Activated CD4-positive, CD25-positive, alpha-beta regulatory T cell treated with anti-CD3 and anti-CD28 coated beads, Interleukin-2, amount 50 U/mL, for 24 hours (primary cell): Measurements from ENCODE around the gene CASZ1.

Experiments used
- ATAC-seq, 2 donors: fragments of 150-1000 bp; cut with Tn5 transposase; one replicate each; pipeline ENCODE4 v1.10.0; 2021; ENCODE audit warnings: mild to moderate bottlenecking in 1 of 2, moderate library complexity in 1 of 2

CASZ1 gene

GRCh38 chr1:10650556-10651388 is 145.7 kb downstream of the CASZ1 start:
- ATAC-seq: no peak

GRCh38 chr1:10649517-10650201 is 146.8 kb downstream of the CASZ1 start:
- no peak for ATAC-seq

DNA sequence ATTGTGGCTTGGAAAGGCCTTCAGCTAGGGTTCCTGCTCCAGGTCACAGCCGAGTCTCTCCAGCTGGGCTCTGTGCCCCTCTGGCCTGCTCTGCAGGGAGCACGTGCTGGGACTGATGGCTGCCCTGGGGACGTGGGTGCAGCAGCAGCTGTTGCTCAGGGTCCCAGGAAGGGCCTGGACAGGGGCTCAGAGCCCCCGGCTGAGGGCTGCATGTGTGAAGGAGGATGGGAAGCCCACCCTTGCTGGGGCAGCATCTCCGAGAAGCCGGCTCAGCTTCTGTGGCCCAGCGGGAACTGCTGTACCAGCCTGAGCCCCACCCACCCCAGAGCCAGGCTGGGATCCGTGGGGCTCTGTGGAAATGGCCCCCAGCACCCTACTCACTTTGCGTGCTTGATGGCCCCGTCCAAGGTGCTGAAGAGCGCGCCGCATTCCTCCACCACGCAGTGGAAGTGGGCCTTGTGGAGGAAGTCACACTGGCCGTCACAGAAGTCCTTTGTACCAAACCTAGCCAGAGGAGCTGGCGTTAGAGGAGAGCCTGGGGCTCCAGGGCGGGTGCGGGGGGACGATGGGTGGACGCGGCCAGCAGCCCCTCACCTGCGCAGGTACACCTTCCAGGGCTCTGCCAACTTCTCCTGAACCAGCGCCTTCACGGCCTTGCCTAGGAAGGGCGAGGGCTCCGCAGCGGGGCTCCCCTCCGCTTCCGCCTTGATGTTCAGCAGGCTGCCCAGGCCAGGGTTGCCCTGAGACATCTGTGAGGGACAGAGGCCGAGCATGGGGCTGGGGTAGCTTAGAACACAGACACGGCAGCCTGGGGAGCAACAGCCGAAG is 147.5 kb downstream of the CASZ1 start:
- no peak for ATAC-seq

- ATAC-seq: no peak
Observed at GRCh38 chr1:10647414-10648170, 148.9 kb downstream of the CASZ1 start.

GRCh38 chr1:10646347-10646861 is 150.0 kb downstream of the CASZ1 start:
- ATAC-seq: no peak

DNA sequence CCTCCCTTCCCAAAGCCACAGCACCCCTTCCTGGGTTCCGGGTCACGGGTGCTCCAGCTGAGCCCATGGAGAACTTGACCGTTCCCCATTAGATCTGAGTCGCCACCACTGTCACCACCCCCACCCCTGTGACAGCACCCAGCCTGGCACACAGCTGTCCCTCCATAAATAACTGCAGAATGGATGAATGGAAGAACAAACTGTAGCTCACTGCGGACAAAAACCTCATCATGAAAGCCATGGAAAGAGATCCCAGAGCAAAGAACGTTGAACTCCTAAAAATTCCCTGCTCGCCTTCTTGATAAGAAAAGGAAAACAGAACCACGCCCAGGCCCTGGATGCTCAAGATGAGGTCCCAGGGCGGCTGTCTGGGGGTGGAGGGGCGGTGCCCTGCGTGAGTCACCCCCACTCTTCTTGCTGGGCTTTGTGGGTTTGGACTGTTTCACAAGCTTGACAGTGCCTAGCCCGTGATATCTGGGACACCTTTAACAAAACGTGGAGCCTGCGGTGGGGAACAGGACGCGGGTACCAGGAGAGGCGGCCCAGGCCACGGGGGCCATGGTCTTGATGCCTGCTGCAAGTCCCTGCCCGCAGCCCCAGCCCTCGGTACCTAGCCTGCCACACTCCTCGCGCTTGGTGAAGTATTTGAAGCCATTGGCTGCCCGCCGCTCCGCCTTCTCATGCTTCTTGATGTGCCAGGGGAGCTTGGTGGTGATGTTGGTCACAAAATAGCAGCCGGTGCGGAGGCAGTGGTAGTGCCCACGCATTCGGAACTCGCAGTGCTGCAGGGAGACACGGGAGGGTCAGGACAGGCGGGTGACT is 151.9 kb downstream of the CASZ1 start:
- no peak for ATAC-seq

DNA sequence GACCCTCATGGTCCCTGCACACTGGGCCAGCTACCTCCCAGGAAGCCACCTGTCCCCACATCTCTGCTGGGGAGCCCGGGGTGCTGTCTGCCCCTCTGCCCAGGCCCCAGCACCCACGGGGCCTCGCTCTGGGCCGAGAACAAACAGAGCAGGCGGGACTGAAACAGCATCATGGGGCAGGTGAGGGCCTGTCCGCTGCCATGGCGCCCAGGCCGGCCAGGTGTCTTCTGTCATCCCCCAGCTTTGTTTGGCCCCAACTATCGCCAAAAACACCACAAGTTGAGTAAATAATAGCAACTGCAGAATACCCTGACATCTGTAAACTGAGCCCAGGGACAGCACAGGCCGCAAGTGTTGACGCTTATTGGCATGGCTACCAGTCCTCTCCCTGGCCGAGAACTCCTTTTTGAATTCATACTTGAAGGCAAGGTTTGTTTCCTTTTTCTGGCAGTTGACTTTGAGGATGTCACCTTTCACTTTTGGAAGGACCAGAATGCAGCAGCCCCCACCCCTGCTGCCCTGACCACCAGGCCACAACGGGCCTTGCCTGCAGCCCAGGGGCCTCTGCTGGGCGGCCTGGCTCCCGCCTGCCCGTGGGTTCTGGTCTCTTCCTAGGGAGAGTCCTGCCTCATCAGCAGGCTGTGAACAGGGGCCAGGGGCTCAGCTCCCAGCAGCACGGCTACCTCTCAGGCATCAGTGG is 152.7 kb downstream of the CASZ1 start:
- no peak for ATAC-seq

DNA sequence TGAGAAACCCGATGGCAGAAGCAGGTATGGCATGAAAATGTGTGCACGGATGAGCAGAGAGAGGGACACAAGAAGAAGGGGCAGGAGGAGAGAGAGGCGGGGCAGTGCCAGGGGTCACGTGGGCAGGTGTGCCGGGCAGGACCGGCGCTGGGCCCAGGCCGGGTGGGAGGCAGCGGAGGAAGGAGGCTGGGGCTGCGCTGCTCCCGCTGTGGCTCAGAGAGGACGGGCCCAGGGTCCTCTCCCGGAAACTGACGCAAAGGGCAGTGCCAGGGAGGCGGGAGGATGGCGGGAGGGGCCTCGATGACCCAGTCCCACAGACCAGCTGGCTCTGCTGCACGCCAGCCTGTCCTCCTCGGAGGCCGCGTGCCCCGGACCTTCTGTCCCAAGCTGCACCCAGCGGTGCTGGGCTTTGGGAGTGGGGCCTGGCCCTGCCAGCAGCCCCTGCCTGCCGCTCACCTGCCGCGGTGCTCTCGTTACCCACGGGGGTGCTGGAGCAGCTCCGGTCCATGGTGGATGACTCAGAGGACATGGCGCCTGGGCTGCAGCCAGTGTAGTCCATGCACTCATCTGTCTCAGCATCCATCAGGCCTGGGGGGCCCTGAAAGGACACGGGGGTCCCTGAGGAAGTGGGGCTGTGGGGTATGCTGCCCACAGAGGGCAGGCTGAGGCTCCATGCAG is 153.9 kb downstream of the CASZ1 start:
- no peak for ATAC-seq

DNA sequence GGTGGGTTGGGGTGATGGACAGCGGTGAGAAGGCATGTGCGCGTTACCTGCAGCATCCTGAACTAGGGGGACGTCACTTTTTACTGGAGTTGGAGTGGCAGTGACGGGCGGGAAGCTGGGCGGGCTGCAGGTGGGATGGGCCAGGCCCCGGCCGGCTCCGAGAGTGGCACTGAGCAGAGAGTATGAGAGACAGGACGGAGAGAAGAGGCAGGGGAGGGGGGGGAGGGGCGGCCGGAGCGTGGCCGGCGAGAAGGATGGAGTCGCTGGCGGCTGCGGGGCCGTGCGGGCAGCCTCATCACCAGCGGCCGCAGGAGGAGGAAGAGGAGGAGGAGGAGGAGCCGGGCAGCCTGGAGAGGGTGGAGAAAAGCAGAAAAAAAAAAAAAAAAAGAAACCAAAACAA is 154.5 kb downstream of the CASZ1 start:
- no peak for ATAC-seq

DNA sequence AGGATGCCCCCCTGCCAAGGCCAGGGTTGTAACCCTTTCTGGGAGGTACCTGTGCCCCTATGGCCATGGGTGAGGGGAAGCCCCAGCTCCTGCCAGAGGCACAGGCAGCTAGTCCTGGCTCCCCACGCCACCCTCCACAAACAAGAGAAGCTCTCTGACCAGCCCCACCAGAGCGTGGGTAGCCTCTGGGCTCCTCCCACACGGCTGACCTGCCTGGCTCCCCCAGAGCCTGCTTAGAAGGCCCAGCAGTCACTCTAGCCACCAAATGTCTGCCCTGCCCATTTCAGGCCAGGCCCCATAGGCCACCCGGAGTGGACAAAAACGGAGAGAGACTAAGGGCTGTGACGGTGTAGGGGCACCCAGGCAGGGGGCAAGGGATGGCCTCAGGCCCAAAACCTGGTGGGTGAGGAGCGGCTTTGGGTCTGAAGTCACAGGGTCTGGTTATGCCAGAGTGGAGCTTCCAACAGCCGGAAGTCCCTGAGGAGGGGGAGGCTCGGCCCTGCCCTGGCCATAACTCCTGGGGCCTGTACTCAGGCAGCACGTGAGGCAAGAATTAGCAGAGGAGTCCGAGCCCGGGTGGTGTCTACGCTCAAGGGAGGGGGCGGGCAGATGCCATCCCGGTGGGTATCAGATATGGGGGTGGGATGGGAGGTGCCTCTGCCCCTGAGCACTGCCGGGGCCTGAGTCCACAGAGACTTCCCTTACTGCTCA is 155.4 kb downstream of the CASZ1 start:
- no peak for ATAC-seq

- no peak for ATAC-seq
Observed at GRCh38 chr1:10639775-10640578, 156.5 kb downstream of the CASZ1 start.

DNA sequence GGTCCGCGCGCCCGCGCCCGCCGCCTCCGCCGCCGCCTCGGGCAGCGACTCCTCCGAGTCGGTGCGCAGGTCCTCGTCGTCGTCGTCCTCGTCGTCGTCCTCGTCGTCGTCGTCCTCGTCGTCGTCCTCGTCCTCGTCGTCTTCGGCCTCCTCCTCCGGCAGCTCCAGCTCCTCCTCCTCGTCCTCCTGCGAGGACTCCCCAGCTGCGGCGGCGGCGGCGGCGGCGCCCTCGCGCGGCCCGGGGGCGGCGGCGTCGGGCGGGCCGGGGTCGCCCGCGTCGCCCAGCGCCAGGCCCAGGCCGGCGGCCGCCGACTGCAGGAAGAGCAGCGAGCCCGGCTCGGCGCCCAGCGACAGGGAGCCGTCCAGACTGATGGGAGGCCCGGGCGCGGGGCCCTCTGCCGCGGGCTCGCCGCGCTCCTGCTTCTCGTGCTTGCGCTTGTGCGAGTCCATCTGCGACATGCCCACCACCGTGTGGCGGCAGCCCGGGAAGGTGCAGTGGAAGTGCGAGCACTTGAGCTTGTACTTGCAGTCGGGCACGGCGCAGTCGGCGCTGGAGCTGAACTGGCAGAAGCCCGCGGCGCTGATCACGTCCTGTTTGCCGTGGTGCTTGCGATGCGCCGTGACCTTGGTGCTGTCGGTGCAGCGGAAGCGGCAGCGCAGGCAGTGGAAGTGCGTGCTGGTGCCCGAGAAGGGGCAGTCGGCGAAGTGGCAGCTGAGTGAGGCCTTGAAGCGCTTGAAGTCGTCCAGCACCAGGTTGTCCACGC is 157.3 kb downstream of the CASZ1 start:
- ATAC-seq: no peak

GRCh38 chr1:10638559-10639005 is 157.9 kb downstream of the CASZ1 start:
- no peak for ATAC-seq

GRCh38 chr1:10637834-10638558 is 158.4 kb downstream of the CASZ1 start:
- ATAC-seq: peak in 1 of 2 donors; percentile 32

GRCh38 chr1:10637400-10637799 is 159.0 kb downstream of the CASZ1 start:
- ATAC-seq: no peak

- ATAC-seq: no peak
Observed at GRCh38 chr1:10635992-10636391, 160.5 kb downstream of the CASZ1 start.
